Liver (tissue), 3 donors: ENCODE measurements around the gene PYCR2.

ENCODE experiments used
- CTCF ChIP-seq: fragments of 150-350 bp; IDR thresholded peaks from 2 replicates; pipeline ENCODE4 v1.5.1; 2017; ENCODE audit warnings: improper control_type of control experiment, low read depth, low read length; ENCODE audit not compliant: missing input control
- GABPA ChIP-seq, 2 donors: IDR thresholded peaks in 1 of 2; conservative IDR thresholded peaks in 1 of 2; 2 replicates each; pipeline ENCODE4 v1.6.1; 2016; ENCODE audit warnings: antibody characterized with exemption in 2 of 2, mild to moderate bottlenecking in 1 of 2, moderate library complexity in 1 of 2
- HNF4G ChIP-seq: IDR thresholded peaks from 2 replicates; pipeline ENCODE4 v1.6.1; 2016; ENCODE audit warnings: antibody characterized with exemption
- RAD21 ChIP-seq, 2 donors: IDR thresholded peaks; 2 replicates each; pipeline ENCODE4 v1.6.1; 2016; ENCODE audit warnings: antibody characterized with exemption in 2 of 2, mild to moderate bottlenecking in 2 of 2
- RXRA ChIP-seq, 2 donors: IDR thresholded peaks; 2 replicates each; pipeline ENCODE4 v1.6.1; 2017 to 2018; ENCODE audit warnings: antibody characterized with exemption in 2 of 2, mild to moderate bottlenecking in 1 of 2
- TAF1 ChIP-seq: conservative IDR thresholded peaks from 2 replicates; pipeline ENCODE4 v1.6.1; 2016; ENCODE audit warnings: antibody characterized with exemption, mild to moderate bottlenecking
- TF ChIP-seq, protein P1 (sequence below): IDR thresholded peaks from 2 replicates; pipeline ENCODE4 v1.6.1; 2016; ENCODE audit warnings: antibody characterized with exemption, mild to moderate bottlenecking
- TF ChIP-seq, protein P2 (sequence below): IDR thresholded peaks from 2 replicates; pipeline ENCODE4 v1.6.1; 2016; ENCODE audit warnings: antibody characterized with exemption
- donor health status: healthy.
- donor health status: healthy.

DNA sequence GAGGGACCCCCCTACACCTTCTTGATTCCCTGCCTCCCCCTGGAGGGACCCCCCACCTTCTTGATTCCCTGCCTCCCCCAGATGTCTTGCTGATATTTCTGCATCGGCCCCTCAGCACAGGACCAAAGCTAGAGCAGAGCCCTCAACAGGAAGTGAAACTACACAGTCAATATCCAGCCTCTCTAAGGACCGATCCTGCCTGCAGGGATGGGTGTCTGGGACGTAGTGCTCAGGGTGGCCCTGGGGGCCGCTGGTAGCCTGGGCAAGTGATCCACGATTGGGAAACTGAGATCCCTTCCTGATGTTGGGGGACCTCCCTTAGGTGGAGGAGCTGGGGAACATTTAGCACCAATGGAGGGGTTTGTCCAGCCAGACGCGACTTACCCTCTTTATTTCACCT, 20.9 kb upstream of the PYCR2 start:
- TF ChIP-seq CTCF: no peak
- no peak for TF ChIP-seq GABPA (IDR thresholded peaks at IDR 0.05 in 1 of 2, conservative IDR thresholded peaks at IDR 0.05 in 1 of 2)
- no peak for TF ChIP-seq HNF4G
- TF ChIP-seq, protein P1, sequence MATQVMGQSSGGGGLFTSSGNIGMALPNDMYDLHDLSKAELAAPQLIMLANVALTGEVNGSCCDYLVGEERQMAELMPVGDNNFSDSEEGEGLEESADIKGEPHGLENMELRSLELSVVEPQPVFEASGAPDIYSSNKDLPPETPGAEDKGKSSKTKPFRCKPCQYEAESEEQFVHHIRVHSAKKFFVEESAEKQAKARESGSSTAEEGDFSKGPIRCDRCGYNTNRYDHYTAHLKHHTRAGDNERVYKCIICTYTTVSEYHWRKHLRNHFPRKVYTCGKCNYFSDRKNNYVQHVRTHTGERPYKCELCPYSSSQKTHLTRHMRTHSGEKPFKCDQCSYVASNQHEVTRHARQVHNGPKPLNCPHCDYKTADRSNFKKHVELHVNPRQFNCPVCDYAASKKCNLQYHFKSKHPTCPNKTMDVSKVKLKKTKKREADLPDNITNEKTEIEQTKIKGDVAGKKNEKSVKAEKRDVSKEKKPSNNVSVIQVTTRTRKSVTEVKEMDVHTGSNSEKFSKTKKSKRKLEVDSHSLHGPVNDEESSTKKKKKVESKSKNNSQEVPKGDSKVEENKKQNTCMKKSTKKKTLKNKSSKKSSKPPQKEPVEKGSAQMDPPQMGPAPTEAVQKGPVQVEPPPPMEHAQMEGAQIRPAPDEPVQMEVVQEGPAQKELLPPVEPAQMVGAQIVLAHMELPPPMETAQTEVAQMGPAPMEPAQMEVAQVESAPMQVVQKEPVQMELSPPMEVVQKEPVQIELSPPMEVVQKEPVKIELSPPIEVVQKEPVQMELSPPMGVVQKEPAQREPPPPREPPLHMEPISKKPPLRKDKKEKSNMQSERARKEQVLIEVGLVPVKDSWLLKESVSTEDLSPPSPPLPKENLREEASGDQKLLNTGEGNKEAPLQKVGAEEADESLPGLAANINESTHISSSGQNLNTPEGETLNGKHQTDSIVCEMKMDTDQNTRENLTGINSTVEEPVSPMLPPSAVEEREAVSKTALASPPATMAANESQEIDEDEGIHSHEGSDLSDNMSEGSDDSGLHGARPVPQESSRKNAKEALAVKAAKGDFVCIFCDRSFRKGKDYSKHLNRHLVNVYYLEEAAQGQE: no peak
- TF ChIP-seq, protein P2, sequence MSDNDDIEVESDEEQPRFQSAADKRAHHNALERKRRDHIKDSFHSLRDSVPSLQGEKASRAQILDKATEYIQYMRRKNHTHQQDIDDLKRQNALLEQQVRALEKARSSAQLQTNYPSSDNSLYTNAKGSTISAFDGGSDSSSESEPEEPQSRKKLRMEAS: no peak
- TF ChIP-seq TAF1: no peak
- no peak for TF ChIP-seq RAD21 (IDR thresholded peaks at IDR 0.05)
- no peak for TF ChIP-seq RXRA (IDR thresholded peaks at IDR 0.05)
